Aorta (tissue), 5 donors: Measurements from ENCODE around the gene PSMD3. TPM values are rescaled to one million over a fixed set of nuclear protein-coding genes. Genes with fewer than 3 reads are reported as not detected.

ENCODE experiments used
- ATAC-seq: fragments of 200-7000 bp; cut with Tn5 transposase; one replicate; pipeline ENCODE4 v1.9.1; 2022; ENCODE audit warnings: moderate library complexity; ENCODE audit not compliant: low FRiP score
- DNase-seq, 2 donors: peaks; one replicate each; pipeline ENCODE4 v3.0.0-alpha.2; 2020
- H3K27ac ChIP-seq, 2 donors: one replicate each; pipeline ENCODE4 v1.5.1; 2013; ENCODE audit warnings: low read length in 2 of 2, mild to moderate bottlenecking in 2 of 2, moderate library complexity in 2 of 2, control low read depth in 1 of 2, inconsistent platforms in 1 of 2, low read depth in 1 of 2
- H3K27me3 ChIP-seq, 2 donors: one replicate each; pipeline ENCODE4 v1.6.1; 2013; ENCODE audit warnings: control low read depth in 1 of 2, low read length in 1 of 2, mild to moderate bottlenecking in 1 of 2, moderate library complexity in 1 of 2; ENCODE audit not compliant: insufficient read depth in 2 of 2, control insufficient read depth in 1 of 2
- H3K36me3 ChIP-seq, 2 donors: one replicate each; pipeline ENCODE4 v1.6.1; 2013; ENCODE audit warnings: control low read depth in 1 of 2, low read length in 1 of 2, mild to moderate bottlenecking in 1 of 2; ENCODE audit not compliant: insufficient read depth in 2 of 2, control insufficient read depth in 1 of 2
- H3K4me1 ChIP-seq, 2 donors: one replicate each; pipeline ENCODE4 v1.6.1; 2013; ENCODE audit warnings: low read length in 2 of 2, control low read depth in 1 of 2, mild to moderate bottlenecking in 1 of 2, moderate library complexity in 1 of 2; ENCODE audit not compliant: insufficient read depth in 2 of 2, control insufficient read depth in 1 of 2
- H3K4me3 ChIP-seq, 2 donors: one replicate each; pipeline ENCODE4 v1.5.1; 2013; ENCODE audit warnings: low read length in 2 of 2, control low read depth in 1 of 2, mild to moderate bottlenecking in 1 of 2
- H3K9me3 ChIP-seq: one replicate; pipeline ENCODE4 v1.6.1; 2013; ENCODE audit warnings: mild to moderate bottlenecking, low read length; ENCODE audit not compliant: control insufficient read depth
- WGBS, 2 donors: extraction: QIAGEN DNeasy Blood & Tissue Kit; methylation state at CpG; one replicate each; pipeline ENCODE4 v1.1.7; 2013; 5-methylcytosine and 5-hydroxymethylcytosine counted together
- intact Hi-C, 2 donors: fragments of 100-400 bp; cut with DNase I; formaldehyde crosslinking; loops; one replicate each; pipeline versions ENCODE4 v1.14.2 to v1.15.0; 2022
- polyA plus RNA-seq, 2 donors: library from polyadenylated mRNA; stranded (reverse); fragments of 200-250 nt; gene quantifications; one replicate each; pipeline ENCODE4 v1.2.3, GENCODE V29; 2013
- total RNA-seq, 2 donors: library from RNA; stranded (reverse); fragmentation: NEBNext Ultra II Directional; extraction: Animal tissue kit (Norgen Biotek cat#: 25700); gene quantifications; one replicate each; pipeline ENCODE4 v1.2.1, GENCODE V29; 2021
- donor health status: healthy with polysubstance abuse.
- donor health status: Bipolar disorder and iron deficiency.
- donor health status: DM: no; HTN: no; CAD: no.
- donor health status: DM: no; HTN: no; CAD: no.
- donor health status: DM: yes; HTN: yes; CAD: no.

PSMD3 gene
- total and polyA plus RNA-seq, 4 donors = 27.0 to 60.9 (median 59.9) TPM

DNA sequence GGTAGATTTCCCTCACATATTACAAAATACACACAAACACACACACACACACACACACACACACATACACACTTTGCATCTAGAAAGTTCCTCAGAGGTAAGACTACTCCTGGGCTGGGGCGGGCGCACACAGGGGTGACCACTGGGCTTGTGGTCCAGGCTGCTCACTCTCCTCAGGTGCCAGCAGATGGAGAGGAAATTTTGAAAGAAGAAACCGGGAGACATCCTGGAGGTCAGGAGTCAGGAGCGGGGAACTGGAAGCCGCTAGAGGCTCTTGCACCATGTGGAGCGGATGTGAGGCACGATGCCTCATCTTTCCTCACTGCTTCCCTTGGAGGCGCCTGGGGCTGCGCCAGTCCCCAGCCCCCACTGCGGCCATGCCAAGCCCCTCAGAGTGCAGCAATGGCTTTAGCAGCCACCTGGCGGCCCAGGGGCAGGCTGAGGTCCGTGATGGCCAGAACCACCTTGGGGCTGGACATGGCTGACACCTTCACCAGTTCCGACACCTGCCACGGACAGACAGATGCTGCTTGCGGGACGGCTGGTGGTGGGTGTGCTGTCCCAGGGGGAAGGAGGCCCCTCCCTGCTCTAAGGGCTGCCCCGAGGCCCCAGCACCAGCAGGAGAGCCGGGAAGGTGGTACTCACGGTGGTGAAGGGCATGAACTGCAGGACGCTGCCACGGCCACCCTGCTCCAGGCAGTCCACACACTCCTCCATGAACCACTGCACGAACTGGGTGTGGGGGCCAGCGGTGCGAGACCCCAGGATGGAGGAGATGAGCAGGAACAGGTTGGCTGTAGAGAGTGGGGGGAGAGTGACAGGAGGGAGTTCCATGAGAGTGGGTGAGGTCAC is 38.8 kb downstream of the PSMD3 start:
- Histone ChIP-seq H3K27me3 (no peaks in the 10 kb centered on the region), H3K36me3 (no peaks in the 10 kb centered on the region), H3K4me1 (no peaks in the 10 kb centered on the region), H3K27ac (no peak overlapping the region), H3K4me3 (no peak overlapping the region), H3K9me3 (no peaks in the 10 kb centered on the region)
- ATAC-seq = no peak
- peak in 1 of 2 donors; percentile 79 for DNase-seq
- WGBS, 2 donors = 81 to 82% methylated on average over 24 of the region's 24 CpGs
- intact Hi-C loops = loop anchor here (5.0 to 10.0 kb wide), 3 partner anchors 68 to 265 kb away; partner anchors contain the start of gene CDC6 (in 1 of the 2)

- H3K27ac ChIP-seq = no peak overlapping the region
- no peaks in the 10 kb centered on the region for H3K9me3 ChIP-seq
- intact Hi-C loops = no loop called here
- H3K27me3 ChIP-seq = no peaks in the 10 kb centered on the region
- H3K36me3 ChIP-seq = no peaks in the 10 kb centered on the region
- no peak overlapping the region for H3K4me3 ChIP-seq
- no peak for DNase-seq
- no peaks in the 10 kb centered on the region for H3K4me1 ChIP-seq
- no peak for ATAC-seq
- WGBS, 2 donors = 88% methylated on average over 13 of the region's 13 CpGs
Observed at GRCh38 chr17:40020146-40020545, 39.5 kb downstream of the PSMD3 start.

DNA sequence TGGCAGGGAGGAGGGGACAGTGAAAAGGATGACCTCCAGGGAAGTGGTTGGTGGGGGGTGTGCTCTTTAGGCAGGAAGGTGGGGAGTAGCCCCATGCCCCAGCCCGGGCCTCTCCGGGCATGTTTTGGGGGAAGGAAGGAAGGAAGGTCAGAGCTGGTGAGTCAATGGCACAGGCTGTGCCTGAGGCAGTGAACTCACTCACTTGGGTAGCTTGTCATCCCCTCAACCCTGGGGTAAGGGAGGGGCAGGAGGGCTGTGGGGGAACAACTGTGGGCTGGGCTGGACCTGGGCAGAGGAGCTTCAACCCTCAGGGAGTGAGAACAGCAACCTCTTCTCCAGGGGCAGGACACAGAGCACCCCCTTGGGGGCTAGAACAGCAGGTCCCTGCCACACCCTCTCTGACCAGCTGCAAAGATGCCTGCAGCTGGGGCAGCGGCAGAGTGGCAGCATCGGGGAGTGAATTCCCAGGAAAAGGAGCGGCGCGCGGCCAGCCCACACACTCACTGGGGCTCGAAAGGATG is 40.9 kb downstream of the PSMD3 start:
- H3K9me3 ChIP-seq = no peaks in the 10 kb centered on the region
- H3K4me3 ChIP-seq = no peak overlapping the region
- no peaks in the 10 kb centered on the region for H3K27me3 ChIP-seq
- WGBS, 2 donors = 63 to 70% methylated on average over 9 of the region's 9 CpGs
- no peak for DNase-seq
- intact Hi-C loops = no loop called here
- H3K27ac ChIP-seq = no peak overlapping the region
- no peaks in the 10 kb centered on the region for H3K4me1 ChIP-seq
- peak; percentile 9 for ATAC-seq
- peaks cover 0 to 4% of the 10 kb centered on the region in 2 donors for H3K36me3 ChIP-seq

DNA sequence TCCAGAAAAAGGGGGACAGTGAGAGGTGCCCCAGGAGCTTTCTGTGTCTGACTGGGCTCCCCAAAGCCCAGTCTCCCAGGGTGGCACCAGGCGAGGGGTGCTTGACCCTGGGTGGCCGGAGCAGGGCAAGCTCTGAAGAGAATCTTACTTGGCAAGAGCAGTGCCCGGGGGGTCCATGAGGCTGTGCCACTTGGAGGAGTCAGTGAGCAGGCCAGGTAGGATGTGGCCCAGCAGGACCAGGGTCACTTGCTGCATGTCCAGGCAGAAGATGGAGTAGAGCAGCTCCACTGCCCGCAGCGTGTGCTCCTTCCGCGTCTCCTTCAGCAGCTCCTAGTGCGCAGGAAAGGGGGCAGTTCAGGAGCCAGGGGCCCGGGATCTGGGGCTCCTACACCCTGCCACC is 41.9 kb downstream of the PSMD3 start:
- DNase-seq (no peak), ATAC-seq (no peak)
- intact Hi-C loops = no loop called here
- no peaks in the 10 kb centered on the region for H3K9me3 ChIP-seq
- H3K4me1 ChIP-seq = no peaks in the 10 kb centered on the region
- WGBS, 2 donors = 92 to 94% methylated on average over 9 of the region's 9 CpGs
- peaks cover 0 to 4% of the 10 kb centered on the region in 2 donors for H3K36me3 ChIP-seq
- H3K27me3 ChIP-seq = no peaks in the 10 kb centered on the region
- no peak overlapping the region for H3K27ac ChIP-seq
- H3K4me3 ChIP-seq = no peak overlapping the region

DNA sequence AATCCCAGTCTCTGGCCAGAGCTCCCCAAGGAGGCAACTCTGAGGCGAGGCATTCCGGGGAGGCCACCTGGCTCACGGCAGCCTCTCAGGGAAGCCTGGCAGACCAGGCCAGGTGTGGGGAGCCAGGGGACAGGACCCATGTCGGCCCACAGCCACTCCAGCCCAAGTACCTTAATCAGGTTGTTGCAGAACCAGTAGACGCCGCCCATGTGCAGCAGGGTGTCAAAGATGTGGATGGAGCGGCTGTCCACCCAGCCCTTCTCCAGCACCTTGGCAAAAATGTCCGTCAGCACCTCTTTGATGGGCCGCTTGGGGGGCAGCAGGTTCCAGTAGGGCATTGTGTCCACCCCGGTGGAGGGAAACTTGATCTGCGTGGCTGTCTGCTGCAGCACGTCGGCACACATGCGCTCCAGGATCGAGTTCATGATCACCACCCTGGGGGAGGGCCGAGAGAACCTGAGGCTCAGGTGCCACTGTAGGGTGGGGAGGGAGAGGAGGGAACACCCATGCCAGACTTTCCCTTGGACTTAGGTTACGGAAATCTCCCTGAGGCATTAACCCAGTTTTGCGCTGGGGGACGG is 42.4 kb downstream of the PSMD3 start:
- Histone ChIP-seq H3K4me1 (no peaks in the 10 kb centered on the region), H3K4me3 (no peak overlapping the region), H3K36me3 (peaks cover 0 to 4% of the 10 kb centered on the region in 2 donors), H3K27me3 (no peaks in the 10 kb centered on the region), H3K27ac (no peak overlapping the region), H3K9me3 (no peaks in the 10 kb centered on the region)
- 65 to 67% methylated on average over 19 of the region's 19 CpGs for WGBS, 2 donors
- intact Hi-C loops = no loop called here
- ATAC-seq (no peak), DNase-seq (no peak)

DNA sequence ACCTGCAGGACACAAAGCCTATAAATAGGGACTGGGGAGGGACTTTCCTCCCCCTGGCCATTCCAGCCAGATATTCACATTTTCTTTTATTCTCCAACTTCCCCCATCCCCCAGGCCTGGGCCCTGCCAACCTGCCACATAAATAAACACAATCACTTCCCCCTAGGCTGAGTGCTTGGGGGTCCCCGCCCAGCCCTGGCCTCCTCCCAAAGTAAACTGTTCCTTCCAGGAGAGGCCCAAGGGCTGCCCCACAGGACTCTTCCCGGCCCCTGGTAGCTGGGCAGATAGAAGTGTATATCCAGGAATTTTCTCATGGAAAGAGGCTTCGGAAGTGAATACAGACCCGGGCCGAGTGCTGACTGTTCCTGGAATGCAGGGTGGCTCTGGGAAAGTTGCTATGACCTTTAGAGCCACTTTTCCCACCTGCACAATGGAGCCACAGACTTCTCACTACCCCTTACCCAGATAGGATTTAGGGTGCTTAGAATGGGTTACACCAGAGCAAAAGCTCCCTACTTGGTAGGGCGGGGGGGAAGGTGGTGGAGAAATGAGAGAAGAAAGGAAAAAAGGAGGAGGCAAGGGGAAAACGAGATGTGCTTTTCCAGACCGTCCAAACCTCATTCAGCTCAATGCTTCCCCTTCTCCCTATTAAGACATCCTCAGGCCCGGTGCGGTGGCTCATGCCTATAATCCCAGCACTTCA is 43.1 kb downstream of the PSMD3 start:
- no peaks in the 10 kb centered on the region for H3K9me3 ChIP-seq
- H3K4me3 ChIP-seq = no peak overlapping the region
- WGBS, 2 donors = 41 to 48% methylated on average over 9 to 10 of the region's 10 CpGs
- no peaks in the 10 kb centered on the region for H3K4me1 ChIP-seq
- H3K27ac ChIP-seq = no peak overlapping the region
- H3K36me3 ChIP-seq = peaks cover 0 to 4% of the 10 kb centered on the region in 2 donors
- intact Hi-C loops = no loop called here
- no peaks in the 10 kb centered on the region for H3K27me3 ChIP-seq
- DNase-seq (no peak), ATAC-seq (peak; percentile 6)

- no peak overlapping the region for H3K27ac ChIP-seq
- H3K4me3 ChIP-seq = no peak overlapping the region
- 92 to 94% methylated on average over 8 of the region's 8 CpGs for WGBS, 2 donors
- H3K36me3 ChIP-seq = peaks cover 0 to 8% of the 10 kb centered on the region in 2 donors
- ATAC-seq (no peak), DNase-seq (no peak)
- intact Hi-C loops = no loop called here
- no peaks in the 10 kb centered on the region for H3K4me1 ChIP-seq
- H3K9me3 ChIP-seq = no peaks in the 10 kb centered on the region
- H3K27me3 ChIP-seq = no peaks in the 10 kb centered on the region
Observed at GRCh38 chr17:40024901-40025300, 44.3 kb downstream of the PSMD3 start.

- H3K4me3 ChIP-seq = no peak overlapping the region
- no peaks in the 10 kb centered on the region for H3K9me3 ChIP-seq
- WGBS, 2 donors = 86 to 90% methylated on average over 2 of the region's 2 CpGs
- no peaks in the 10 kb centered on the region for H3K27me3 ChIP-seq
- H3K27ac ChIP-seq = no peak overlapping the region
- DNase-seq = no peak
- peaks cover 0 to 8% of the 10 kb centered on the region in 2 donors for H3K36me3 ChIP-seq
- no peaks in the 10 kb centered on the region for H3K4me1 ChIP-seq
- no peak for ATAC-seq
- intact Hi-C loops = no loop called here
Observed at GRCh38 chr17:40025559-40025958, 45.0 kb downstream of the PSMD3 start.
